Measurements from ENCODE around the gene CFAP77. TPM values are rescaled to one million over a fixed set of nuclear protein-coding genes. Genes with fewer than 3 reads are reported as not detected.

CFAP77 gene
- polyA plus RNA-seq, 4 donors: not detected

DNA sequence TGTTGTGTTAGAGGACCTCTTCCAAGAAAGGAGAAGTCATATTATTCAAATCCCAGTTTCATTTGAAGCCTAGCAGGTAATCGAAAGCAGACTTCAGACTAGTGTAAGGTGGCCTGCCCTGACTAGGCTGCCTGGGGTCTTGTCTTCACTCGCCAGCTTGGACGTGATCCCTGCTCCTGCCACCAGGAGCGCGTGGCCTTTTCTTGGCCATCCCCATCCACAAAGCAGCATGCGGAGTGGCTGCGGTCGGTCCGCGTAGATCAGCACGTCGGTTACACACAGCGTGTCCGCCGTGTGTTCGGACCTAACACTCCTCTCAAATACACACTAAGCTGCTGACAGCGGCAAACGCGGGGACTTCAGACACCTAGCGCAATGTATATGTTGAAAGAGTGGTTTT, 37.3 kb downstream of the CFAP77 start:
- no peaks in the 10 kb centered on the region for H3K4me1 ChIP-seq (ENCODE audit: control insufficient read depth in 3 of 3, insufficient read depth in 2 of 3, low read depth in 1 of 3, low read length in 2 of 3)
- no peak overlapping the region for H3K4me3 ChIP-seq (ENCODE audit: low read depth in 1 of 3, low read length in 3 of 3)
- H3K9me3 ChIP-seq (ENCODE audit: control insufficient read depth in 2 of 2, insufficient read depth in 1 of 2, low read depth in 1 of 2, low read length in 1 of 2): no peaks in the 10 kb centered on the region
- H3K27ac ChIP-seq (ENCODE audit: low read depth in 1 of 3, low read length in 2 of 3): no peak overlapping the region
- WGBS, 3 donors: 64 to 66% (median 65%) methylated on average over 20 of the region's 20 CpGs
- DNase-seq (no peak), FAIRE-seq (no peak)
- H3K27me3 ChIP-seq (ENCODE audit: control insufficient read depth in 3 of 3, insufficient read depth in 3 of 3, low read length in 3 of 3): peaks cover 0 to 10% (median 0%) of the 10 kb centered on the region in 3 donors
- no peaks in the 10 kb centered on the region for H3K36me3 ChIP-seq (ENCODE audit: control insufficient read depth in 3 of 3, insufficient read depth in 2 of 3, low read depth in 1 of 3, low read length in 3 of 3)

DNA sequence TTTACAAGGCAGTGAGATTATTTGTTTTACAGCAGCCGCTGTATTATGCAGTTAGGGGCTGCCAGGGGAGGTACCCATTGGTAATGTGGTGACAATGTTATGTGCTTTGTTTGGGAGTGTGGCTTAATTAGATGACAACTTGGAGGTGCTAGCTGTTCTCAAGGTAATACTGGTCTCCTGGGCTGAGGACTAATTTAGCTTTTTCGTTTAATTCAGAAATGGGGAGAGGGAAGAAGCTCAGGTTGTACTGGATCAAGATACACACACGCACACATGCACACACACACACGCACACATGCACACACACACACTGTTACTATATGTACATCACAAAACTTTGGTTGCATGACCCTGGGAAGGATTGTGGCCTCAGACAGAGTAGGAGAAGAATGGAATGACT, 37.9 kb downstream of the CFAP77 start:
- H3K36me3 ChIP-seq (ENCODE audit: control insufficient read depth in 3 of 3, insufficient read depth in 2 of 3, low read depth in 1 of 3, low read length in 3 of 3): no peaks in the 10 kb centered on the region

DNA sequence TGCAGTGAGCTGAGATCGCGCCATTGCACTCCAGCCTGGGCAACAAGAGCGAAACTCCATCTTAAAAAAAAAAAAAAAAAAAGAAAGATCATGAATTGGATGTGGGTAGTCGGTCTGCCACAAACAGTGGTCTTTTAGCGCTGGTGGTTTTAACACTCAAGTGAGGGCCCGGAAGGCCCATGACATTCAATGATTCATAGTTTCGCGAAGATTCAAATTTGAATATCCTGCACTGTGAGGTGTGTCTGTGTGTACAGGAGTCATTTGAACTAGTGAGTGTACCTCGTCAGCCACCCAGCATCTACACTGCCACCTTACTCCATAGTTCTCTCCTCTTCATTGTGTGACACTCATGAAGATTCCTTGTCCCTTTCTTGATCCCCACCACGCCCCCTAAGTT, 41.3 kb downstream of the CFAP77 start:
- H3K4me3 ChIP-seq (ENCODE audit: low read depth in 1 of 3, low read length in 3 of 3): no peak overlapping the region
- peak in 1 of 2 donors; percentile 7 for DNase-seq
- H3K27ac ChIP-seq (ENCODE audit: low read depth in 1 of 3, low read length in 2 of 3): no peak overlapping the region
- peaks cover 0 to 13% (median 0%) of the 10 kb centered on the region in 3 donors for H3K27me3 ChIP-seq (ENCODE audit: control insufficient read depth in 3 of 3, insufficient read depth in 3 of 3, low read length in 3 of 3)
- H3K4me1 ChIP-seq (ENCODE audit: control insufficient read depth in 3 of 3, insufficient read depth in 2 of 3, low read depth in 1 of 3, low read length in 2 of 3): no peaks in the 10 kb centered on the region
- WGBS, 3 donors: 68 to 85% (median 81%) methylated on average over 7 to 10 of the region's 10 CpGs
- no peak for FAIRE-seq
- H3K36me3 ChIP-seq (ENCODE audit: control insufficient read depth in 3 of 3, insufficient read depth in 2 of 3, low read depth in 1 of 3, low read length in 3 of 3): no peaks in the 10 kb centered on the region
- H3K9me3 ChIP-seq (ENCODE audit: control insufficient read depth in 2 of 2, insufficient read depth in 1 of 2, low read depth in 1 of 2, low read length in 1 of 2): no peaks in the 10 kb centered on the region

More for the DNA sequence above, 37.9 kb downstream of the CFAP77 start:
- Histone ChIP-seq H3K4me3 (ENCODE audit: low read depth in 1 of 3, low read length in 3 of 3) (no peak overlapping the region), H3K27me3 (ENCODE audit: control insufficient read depth in 3 of 3, insufficient read depth in 3 of 3, low read length in 3 of 3) (peaks cover 0 to 12% (median 0%) of the 10 kb centered on the region in 3 donors), H3K4me1 (ENCODE audit: control insufficient read depth in 3 of 3, insufficient read depth in 2 of 3, low read depth in 1 of 3, low read length in 2 of 3) (no peaks in the 10 kb centered on the region), H3K9me3 (ENCODE audit: control insufficient read depth in 2 of 2, insufficient read depth in 1 of 2, low read depth in 1 of 2, low read length in 1 of 2) (no peaks in the 10 kb centered on the region), H3K27ac (ENCODE audit: low read depth in 1 of 3, low read length in 2 of 3) (no peak overlapping the region)
- WGBS, 3 donors: 83 to 86% (median 86%) methylated on average over 4 of the region's 4 CpGs
- no peak for FAIRE-seq
- no peak for DNase-seq

DNA sequence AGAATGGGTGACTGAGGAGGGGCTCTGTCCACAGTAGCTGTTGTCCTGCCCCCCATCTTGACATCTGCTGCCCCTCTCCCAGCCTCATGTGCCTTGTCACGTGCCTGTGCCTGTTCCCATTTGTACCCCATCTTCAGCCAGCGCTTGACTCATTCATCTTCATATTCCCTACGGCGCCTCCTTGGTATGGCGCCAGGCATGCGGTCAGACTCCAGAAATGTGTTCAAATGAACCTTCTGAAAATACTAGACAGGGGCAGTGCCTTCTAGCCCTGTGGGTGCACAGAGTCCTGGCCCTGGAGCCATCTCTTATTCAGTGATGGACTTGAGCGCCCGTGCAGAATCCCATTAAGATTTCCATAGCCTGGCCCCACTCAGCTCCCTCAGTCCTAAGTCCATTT, 46.2 kb downstream of the CFAP77 start:
- FAIRE-seq (no peak), DNase-seq (no peak)
- Histone ChIP-seq H3K4me3 (ENCODE audit: low read depth in 1 of 3, low read length in 3 of 3) (no peak overlapping the region), H3K4me1 (ENCODE audit: control insufficient read depth in 3 of 3, insufficient read depth in 2 of 3, low read depth in 1 of 3, low read length in 2 of 3) (no peaks in the 10 kb centered on the region), H3K36me3 (ENCODE audit: control insufficient read depth in 3 of 3, insufficient read depth in 2 of 3, low read depth in 1 of 3, low read length in 3 of 3) (no peaks in the 10 kb centered on the region), H3K27ac (ENCODE audit: low read depth in 1 of 3, low read length in 2 of 3) (no peak overlapping the region), H3K27me3 (ENCODE audit: control insufficient read depth in 3 of 3, insufficient read depth in 3 of 3, low read length in 3 of 3) (peaks cover 0 to 16% (median 0%) of the 10 kb centered on the region in 3 donors), H3K9me3 (ENCODE audit: control insufficient read depth in 2 of 2, insufficient read depth in 1 of 2, low read depth in 1 of 2, low read length in 1 of 2) (no peaks in the 10 kb centered on the region)
- WGBS, 3 donors: 65 to 86% (median 81%) methylated on average over 8 of the region's 8 CpGs

- FAIRE-seq: no peak
- Histone ChIP-seq H3K27me3 (ENCODE audit: control insufficient read depth in 3 of 3, insufficient read depth in 3 of 3, low read length in 3 of 3) (peaks cover 0 to 13% (median 0%) of the 10 kb centered on the region in 3 donors), H3K4me1 (ENCODE audit: control insufficient read depth in 3 of 3, insufficient read depth in 2 of 3, low read depth in 1 of 3, low read length in 2 of 3) (no peaks in the 10 kb centered on the region), H3K27ac (ENCODE audit: low read depth in 1 of 3, low read length in 2 of 3) (no peak overlapping the region), H3K36me3 (ENCODE audit: control insufficient read depth in 3 of 3, insufficient read depth in 2 of 3, low read depth in 1 of 3, low read length in 3 of 3) (no peaks in the 10 kb centered on the region), H3K9me3 (ENCODE audit: control insufficient read depth in 2 of 2, insufficient read depth in 1 of 2, low read depth in 1 of 2, low read length in 1 of 2) (no peaks in the 10 kb centered on the region), H3K4me3 (ENCODE audit: low read depth in 1 of 3, low read length in 3 of 3) (no peak overlapping the region)
- WGBS, 3 donors: 56 to 75% (median 75%) methylated on average over 36 of the region's 36 CpGs
- no peak for DNase-seq
Measured at GRCh38 chr9:132457504-132458236, 47.7 kb downstream of the CFAP77 start.

GRCh38 chr9:132458432-132458831, 48.4 kb downstream of the CFAP77 start:
- H3K27me3 ChIP-seq (ENCODE audit: control insufficient read depth in 3 of 3, insufficient read depth in 3 of 3, low read length in 3 of 3): peaks cover 0 to 10% (median 0%) of the 10 kb centered on the region in 3 donors
- no peaks in the 10 kb centered on the region for H3K4me1 ChIP-seq (ENCODE audit: control insufficient read depth in 3 of 3, insufficient read depth in 2 of 3, low read depth in 1 of 3, low read length in 2 of 3)
- no peak overlapping the region for H3K4me3 ChIP-seq (ENCODE audit: low read depth in 1 of 3, low read length in 3 of 3)
- no peak for DNase-seq
- H3K9me3 ChIP-seq (ENCODE audit: control insufficient read depth in 2 of 2, insufficient read depth in 1 of 2, low read depth in 1 of 2, low read length in 1 of 2): no peaks in the 10 kb centered on the region
- H3K36me3 ChIP-seq (ENCODE audit: control insufficient read depth in 3 of 3, insufficient read depth in 2 of 3, low read depth in 1 of 3, low read length in 3 of 3): no peaks in the 10 kb centered on the region
- WGBS, 3 donors: 84 to 92% (median 88%) methylated on average over 8 of the region's 8 CpGs
- H3K27ac ChIP-seq (ENCODE audit: low read depth in 1 of 3, low read length in 2 of 3): no peak overlapping the region
- FAIRE-seq: no peak

DNA sequence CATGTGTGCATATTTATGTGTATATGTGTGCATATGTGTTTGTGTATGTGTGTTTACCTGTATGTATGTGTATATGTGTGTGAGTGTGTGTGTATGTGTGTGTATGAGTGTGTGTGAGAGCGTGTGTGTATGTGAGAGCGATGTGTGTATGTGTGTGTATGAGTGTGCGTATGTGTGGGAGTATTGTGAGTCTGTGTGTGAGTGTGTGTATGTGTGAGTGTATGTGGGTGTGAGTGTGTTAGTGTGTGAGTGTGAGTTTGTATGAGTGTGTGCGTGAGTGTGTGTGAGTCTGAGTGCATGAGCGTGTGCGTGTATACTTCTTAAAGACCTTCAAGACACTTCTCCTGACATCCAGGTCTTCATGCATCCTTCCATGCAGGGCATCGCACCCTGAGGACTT, 49.6 kb downstream of the CFAP77 start:
- no peak for FAIRE-seq
- no peak for DNase-seq
- no peak overlapping the region for H3K4me3 ChIP-seq (ENCODE audit: low read depth in 1 of 3, low read length in 3 of 3)

DNA sequence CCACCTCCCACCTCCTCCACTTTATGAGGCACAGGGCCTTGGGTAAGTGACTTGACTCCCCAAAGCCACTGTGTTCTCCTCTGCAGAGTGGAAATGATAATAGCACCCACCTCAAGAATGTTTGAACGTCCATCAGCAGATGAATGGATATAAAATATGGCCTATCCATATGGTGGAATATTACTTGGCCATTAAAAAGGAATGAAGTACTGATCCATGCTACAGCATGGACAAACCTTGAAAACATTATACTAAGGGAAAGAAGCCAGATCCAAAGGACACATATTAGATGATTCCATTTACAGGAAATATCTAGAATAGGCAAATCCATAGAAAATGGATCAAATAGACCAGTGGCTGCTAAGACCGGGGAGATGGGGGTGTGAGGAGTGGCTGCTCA, 50.2 kb downstream of the CFAP77 start:
- H3K4me1 ChIP-seq (ENCODE audit: control insufficient read depth in 3 of 3, insufficient read depth in 2 of 3, low read depth in 1 of 3, low read length in 2 of 3): no peaks in the 10 kb centered on the region
- WGBS, 3 donors: 72 to 80% (median 78%) methylated on average over 2 of the region's 2 CpGs
- FAIRE-seq: no peak
- H3K4me3 ChIP-seq (ENCODE audit: low read depth in 1 of 3, low read length in 3 of 3): no peak overlapping the region
- H3K9me3 ChIP-seq (ENCODE audit: control insufficient read depth in 2 of 2, insufficient read depth in 1 of 2, low read depth in 1 of 2, low read length in 1 of 2): no peaks in the 10 kb centered on the region
- H3K27ac ChIP-seq (ENCODE audit: low read depth in 1 of 3, low read length in 2 of 3): no peak overlapping the region
- H3K36me3 ChIP-seq (ENCODE audit: control insufficient read depth in 3 of 3, insufficient read depth in 2 of 3, low read depth in 1 of 3, low read length in 3 of 3): no peaks in the 10 kb centered on the region
- no peak for DNase-seq
- H3K27me3 ChIP-seq (ENCODE audit: control insufficient read depth in 3 of 3, insufficient read depth in 3 of 3, low read length in 3 of 3): peaks cover 0 to 10% (median under 1%) of the 10 kb centered on the region in 3 donors

More for the DNA sequence above, 49.6 kb downstream of the CFAP77 start:
- Histone ChIP-seq H3K4me1 (ENCODE audit: control insufficient read depth in 3 of 3, insufficient read depth in 2 of 3, low read depth in 1 of 3, low read length in 2 of 3) (no peaks in the 10 kb centered on the region), H3K27me3 (ENCODE audit: control insufficient read depth in 3 of 3, insufficient read depth in 3 of 3, low read length in 3 of 3) (peaks cover 0 to 10% (median 0%) of the 10 kb centered on the region in 3 donors), H3K27ac (ENCODE audit: low read depth in 1 of 3, low read length in 2 of 3) (no peak overlapping the region), H3K9me3 (ENCODE audit: control insufficient read depth in 2 of 2, insufficient read depth in 1 of 2, low read depth in 1 of 2, low read length in 1 of 2) (no peaks in the 10 kb centered on the region), H3K36me3 (ENCODE audit: control insufficient read depth in 3 of 3, insufficient read depth in 2 of 3, low read depth in 1 of 3, low read length in 3 of 3) (no peaks in the 10 kb centered on the region)
- WGBS, 3 donors: 96 to 98% (median 96%) methylated on average over 7 of the region's 7 CpGs
